T47D (cell line): Measurements from ENCODE around the gene CDYL.

Experiments used
- DNase-seq, 2 experiments: peaks; one replicate each; pipeline versions ENCODE4 v3.0.0 to v3.0.0-alpha.2; 2011 to 2012; ENCODE audit warnings: low read depth in 1 of 2, low spot score in 1 of 2
- JUND ChIP-seq: IDR thresholded peaks from 2 replicates; pipeline ENCODE4 v1.6.1; 2012; ENCODE audit warnings: low read depth
- in situ Hi-C: cut with HindIII; loops from 2 replicates; pipeline ENCODE4 v1.10.0; 2016; ENCODE audit warnings: low sequenced_read_pairs, low pct_unique_long_range_greater_than_20kb

Gene CDYL

DNA sequence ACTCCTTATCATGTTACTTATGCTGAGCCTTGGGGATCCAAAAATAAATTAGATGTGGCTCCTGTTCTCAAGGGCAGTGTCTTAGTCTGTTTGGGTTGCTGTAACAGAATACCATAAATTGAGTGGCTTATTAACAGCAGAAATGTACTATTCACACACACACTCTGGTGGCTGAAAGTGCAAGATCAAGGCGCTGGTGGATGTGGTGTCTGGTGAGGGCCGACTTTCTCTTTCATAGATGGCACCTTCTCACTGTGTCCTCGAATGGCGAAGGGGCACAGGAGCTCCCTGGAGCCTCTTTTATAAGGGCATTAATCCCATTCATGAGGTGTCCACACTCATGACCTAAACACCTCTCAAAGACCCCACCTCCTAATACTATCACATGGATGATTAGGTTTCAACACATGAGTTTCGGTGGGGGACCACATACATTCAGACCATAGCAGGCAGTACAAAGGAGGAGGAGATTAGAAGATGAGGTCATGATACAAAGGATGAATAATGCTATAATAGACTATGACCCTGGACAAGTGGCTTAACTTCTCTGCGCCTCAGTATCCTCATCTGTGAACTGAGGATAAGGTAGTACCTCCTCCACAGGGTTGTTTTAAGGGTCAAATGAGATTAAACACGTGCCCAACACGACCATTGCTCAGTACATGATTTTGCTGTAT, 193.5 kb downstream of the CDYL start:
- no peak for DNase-seq
- in situ Hi-C loops = no loop called here
- no peak for TF ChIP-seq JUND

DNA sequence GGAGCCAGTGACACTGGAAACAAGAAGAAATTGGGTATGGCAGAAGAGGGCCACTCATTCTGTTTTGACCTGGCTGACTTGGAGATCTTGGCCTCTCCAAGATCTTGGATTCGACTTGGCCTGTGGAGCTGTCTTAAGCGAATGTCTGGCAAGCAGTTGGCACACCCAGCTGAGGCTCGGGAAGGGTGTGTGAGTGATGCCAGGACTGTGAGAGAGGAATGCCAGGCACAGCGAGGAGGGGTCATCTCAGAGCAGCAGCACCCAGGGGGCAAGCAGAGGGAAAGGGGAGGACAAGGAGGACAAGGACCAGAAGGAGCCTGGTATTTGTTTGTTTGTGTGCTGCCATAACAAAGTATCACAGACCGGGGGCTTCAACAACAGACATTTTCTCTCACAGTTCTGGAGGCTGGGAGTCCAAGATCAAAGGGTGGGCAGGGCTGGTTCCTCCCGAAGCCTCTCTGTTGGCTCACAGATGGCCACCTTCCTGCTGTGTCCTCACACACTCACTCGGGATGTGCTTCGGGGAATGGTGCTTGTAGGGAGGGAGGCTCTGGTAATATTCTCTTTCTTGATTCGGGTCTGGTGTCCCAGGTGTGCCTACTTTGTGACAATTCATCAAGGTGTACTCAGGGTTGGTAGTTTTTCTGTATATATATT, 194.7 kb downstream of the CDYL start:
- in situ Hi-C loops = no loop called here
- TF ChIP-seq JUND = no peak
- no peak for DNase-seq

- in situ Hi-C loops = no loop called here
- no peak for TF ChIP-seq JUND
- DNase-seq = no peak
Observed at GRCh38 chr6:4971851-4972250, 195.6 kb downstream of the CDYL start.

GRCh38 chr6:4972438-4972837, 196.2 kb downstream of the CDYL start:
- in situ Hi-C loops = no loop called here
- TF ChIP-seq JUND = no peak
- DNase-seq = no peak

- DNase-seq = no peak
- no peak for TF ChIP-seq JUND
- in situ Hi-C loops = no loop called here
Observed at GRCh38 chr6:4973415-4973814, 197.2 kb downstream of the CDYL start.

GRCh38 chr6:4973982-4974745, 198.0 kb downstream of the CDYL start:
- peak in 1 of 2 experiments; percentile 80 for DNase-seq
- TF ChIP-seq JUND = no peak
- in situ Hi-C loops = no loop called here

GRCh38 chr6:4974962-4975361, 198.8 kb downstream of the CDYL start:
- no peak for DNase-seq
- in situ Hi-C loops = no loop called here
- TF ChIP-seq JUND = no peak

GRCh38 chr6:4975506-4975905, 199.3 kb downstream of the CDYL start:
- in situ Hi-C loops = no loop called here
- DNase-seq = no peak
- no peak for TF ChIP-seq JUND

DNA sequence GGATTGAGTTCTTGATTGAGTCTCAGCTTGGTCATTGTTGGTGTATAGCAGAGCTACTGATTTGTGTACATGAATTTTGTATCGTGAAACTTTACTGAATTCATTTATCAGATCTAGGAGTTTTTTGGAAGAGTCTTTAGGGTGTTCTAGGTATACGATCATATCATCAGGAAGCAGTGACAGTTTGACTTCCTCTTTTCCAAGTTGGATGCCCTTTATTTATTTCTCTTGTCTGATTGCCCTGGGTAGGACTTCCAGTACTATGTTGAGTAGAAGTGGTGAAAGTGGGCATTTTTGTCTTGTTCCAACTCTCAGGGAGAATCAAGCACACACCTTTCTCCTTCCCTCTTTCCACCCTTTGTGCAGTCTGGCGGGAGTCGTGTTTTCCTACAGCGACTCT, 201.3 kb downstream of the CDYL start:
- TF ChIP-seq JUND = no peak
- no peak for DNase-seq
- in situ Hi-C loops = no loop called here

DNA sequence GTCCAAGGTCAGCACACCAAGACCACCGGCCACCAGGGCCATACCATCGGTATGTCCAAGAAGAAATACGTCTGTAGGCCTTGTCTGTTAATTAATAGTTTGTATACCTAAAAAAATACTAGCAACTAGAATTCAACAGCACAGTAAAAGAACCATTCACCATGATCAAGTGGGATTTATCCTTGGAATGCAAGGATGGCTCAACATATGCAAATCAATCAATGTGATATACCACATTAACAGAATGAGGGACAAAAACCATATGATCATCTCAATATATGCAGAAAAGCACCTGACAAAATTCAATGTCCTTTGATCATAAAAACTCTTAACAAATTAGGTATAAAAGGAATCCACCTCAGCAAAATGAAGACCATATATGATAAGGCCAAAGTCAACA, 203.2 kb downstream of the CDYL start:
- no peak for TF ChIP-seq JUND
- in situ Hi-C loops = no loop called here

GRCh38 chr6:4981761-4982160, 205.6 kb downstream of the CDYL start:
- TF ChIP-seq JUND = no peak
- in situ Hi-C loops = no loop called here
- no peak for DNase-seq

More for the DNA sequence above, 203.2 kb downstream of the CDYL start:
- no peak for DNase-seq

DNA sequence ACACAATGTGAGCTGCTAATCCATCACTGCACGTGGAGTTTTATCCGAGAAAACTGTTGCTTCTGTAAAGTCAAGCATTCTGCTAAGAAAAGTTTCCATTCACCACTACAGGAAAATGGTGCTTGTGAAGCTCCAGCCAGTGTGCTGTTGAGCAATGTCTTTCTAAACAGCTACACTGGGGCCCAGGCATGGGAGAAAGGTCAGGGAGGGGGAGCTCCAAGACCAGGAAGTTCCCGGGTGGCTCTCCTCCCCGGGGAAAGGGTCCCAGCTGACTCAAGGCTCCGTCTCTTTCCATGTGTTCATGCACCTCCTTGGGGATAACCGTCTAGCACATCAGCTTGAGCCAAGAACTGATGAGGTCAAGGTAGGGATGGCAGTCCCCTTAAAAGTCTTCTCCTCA, 207.1 kb downstream of the CDYL start:
- TF ChIP-seq JUND = no peak
- no peak for DNase-seq
- in situ Hi-C loops = no loop called here

DNA sequence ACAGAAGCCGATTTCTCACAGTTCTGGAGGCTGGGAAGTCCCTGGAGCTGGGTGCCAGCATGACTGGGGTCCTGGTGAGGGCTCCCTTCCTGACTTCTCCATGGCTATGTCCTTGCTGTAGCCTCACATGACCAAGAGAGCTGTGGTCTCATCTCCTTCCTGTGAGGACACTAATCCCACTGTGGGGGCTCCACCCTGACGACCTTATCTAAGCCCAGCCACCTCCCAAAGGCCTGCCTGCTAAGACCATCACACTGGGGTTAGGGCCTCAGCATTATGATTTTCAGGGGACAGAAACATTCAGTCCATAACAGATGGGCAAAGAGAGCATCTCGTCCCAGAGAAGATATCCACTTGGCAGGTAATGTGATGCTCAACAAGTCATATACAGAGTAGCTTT, 210.8 kb downstream of the CDYL start:
- DNase-seq = no peak
- in situ Hi-C loops = no loop called here
- no peak for TF ChIP-seq JUND
